ENCODE measurements around the gene DYNLT4. TPM values are rescaled to one million over a fixed set of nuclear protein-coding genes. Genes with fewer than 3 reads are reported as not detected.

Gene DYNLT4
- total and polyA plus RNA-seq, 2 of the 13 experiments (the other 11 are each of a cell fraction or from before 2014, with no cell fraction given): 0.77 TPM; not detected in 1

- peak; percentile 12; the same call in 1 of the 2 replicates for TF ChIP-seq ZBTB1 (CRISPR knock-in tag; IDR thresholded peaks at IDR 0.05; ENCODE audit: borderline replicate concordance)
- TF ChIP-seq ZNF543 (CRISPR knock-in tag; IDR thresholded peaks at IDR 0.05): peak; percentile 73
- no peak for TF ChIP-seq GABPA (IDR thresholded peaks at IDR 0.05; ENCODE audit: low read depth, low read length)
- peak; percentile 71 for TF ChIP-seq GABPA (CRISPR knock-in tag; IDR thresholded peaks at IDR 0.05; ENCODE audit: low read depth)
- no peak for TF ChIP-seq KLF15 (CRISPR knock-in tag; IDR thresholded peaks at IDR 0.05; ENCODE audit: borderline replicate concordance)
- no peak for TF ChIP-seq RORA (CRISPR knock-in tag; IDR thresholded peaks at IDR 0.05)
- TF ChIP-seq ZNF768 (CRISPR knock-in tag; IDR thresholded peaks at IDR 0.05): no peak
- TF ChIP-seq ZNF557 (CRISPR knock-in tag; IDR thresholded peaks at IDR 0.05): no peak; the same call in 1 of the 2 replicates
- TF ChIP-seq, protein P1, sequence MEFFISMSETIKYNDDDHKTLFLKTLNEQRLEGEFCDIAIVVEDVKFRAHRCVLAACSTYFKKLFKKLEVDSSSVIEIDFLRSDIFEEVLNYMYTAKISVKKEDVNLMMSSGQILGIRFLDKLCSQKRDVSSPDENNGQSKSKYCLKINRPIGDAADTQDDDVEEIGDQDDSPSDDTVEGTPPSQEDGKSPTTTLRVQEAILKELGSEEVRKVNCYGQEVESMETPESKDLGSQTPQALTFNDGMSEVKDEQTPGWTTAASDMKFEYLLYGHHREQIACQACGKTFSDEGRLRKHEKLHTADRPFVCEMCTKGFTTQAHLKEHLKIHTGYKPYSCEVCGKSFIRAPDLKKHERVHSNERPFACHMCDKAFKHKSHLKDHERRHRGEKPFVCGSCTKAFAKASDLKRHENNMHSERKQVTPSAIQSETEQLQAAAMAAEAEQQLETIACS (CRISPR knock-in tag; IDR thresholded peaks at IDR 0.05): no peak
- no peak for TF ChIP-seq LBX2 (CRISPR knock-in tag; IDR thresholded peaks at IDR 0.05; ENCODE audit: borderline replicate concordance)
- TF ChIP-seq BATF2 (CRISPR knock-in tag; IDR thresholded peaks at IDR 0.05): peak; percentile 95
- no peak for TF ChIP-seq KDM6A (CRISPR knock-in tag; IDR thresholded peaks at IDR 0.05; ENCODE audit: low read depth)
- no peak; the same call in 1 of the 2 replicates for TF ChIP-seq CHD2 (IDR thresholded peaks at IDR 0.05; ENCODE audit: low read depth, low read length)
- TF ChIP-seq ZNF230 (CRISPR knock-in tag; IDR thresholded peaks at IDR 0.05): peak; percentile 59; the same call in 1 of the 2 replicates
- TF ChIP-seq ZC3H4 (CRISPR knock-in tag; IDR thresholded peaks at IDR 0.05; ENCODE audit: borderline replicate concordance): peak; percentile 91
- no peak for TF ChIP-seq SOX6 (IDR thresholded peaks at IDR 0.05)
- peak; percentile 74 for TF ChIP-seq SOX6 (CRISPR knock-in tag; IDR thresholded peaks at IDR 0.05)
- TF ChIP-seq ATF7-NPFF (CRISPR knock-in tag; IDR thresholded peaks at IDR 0.05; ENCODE audit: low read depth): no peak; the same call in 1 of the 2 replicates
- TF ChIP-seq, protein P2, sequence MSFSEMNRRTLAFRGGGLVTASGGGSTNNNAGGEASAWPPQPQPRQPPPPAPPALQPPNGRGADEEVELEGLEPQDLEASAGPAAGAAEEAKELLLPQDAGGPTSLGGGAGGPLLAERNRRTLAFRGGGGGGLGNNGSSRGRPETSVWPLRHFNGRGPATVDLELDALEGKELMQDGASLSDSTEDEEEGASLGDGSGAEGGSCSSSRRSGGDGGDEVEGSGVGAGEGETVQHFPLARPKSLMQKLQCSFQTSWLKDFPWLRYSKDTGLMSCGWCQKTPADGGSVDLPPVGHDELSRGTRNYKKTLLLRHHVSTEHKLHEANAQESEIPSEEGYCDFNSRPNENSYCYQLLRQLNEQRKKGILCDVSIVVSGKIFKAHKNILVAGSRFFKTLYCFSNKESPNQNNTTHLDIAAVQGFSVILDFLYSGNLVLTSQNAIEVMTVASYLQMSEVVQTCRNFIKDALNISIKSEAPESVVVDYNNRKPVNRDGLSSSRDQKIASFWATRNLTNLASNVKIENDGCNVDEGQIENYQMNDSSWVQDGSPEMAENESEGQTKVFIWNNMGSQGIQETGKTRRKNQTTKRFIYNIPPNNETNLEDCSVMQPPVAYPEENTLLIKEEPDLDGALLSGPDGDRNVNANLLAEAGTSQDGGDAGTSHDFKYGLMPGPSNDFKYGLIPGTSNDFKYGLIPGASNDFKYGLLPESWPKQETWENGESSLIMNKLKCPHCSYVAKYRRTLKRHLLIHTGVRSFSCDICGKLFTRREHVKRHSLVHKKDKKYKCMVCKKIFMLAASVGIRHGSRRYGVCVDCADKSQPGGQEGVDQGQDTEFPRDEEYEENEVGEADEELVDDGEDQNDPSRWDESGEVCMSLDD (CRISPR knock-in tag; IDR thresholded peaks at IDR 0.05; ENCODE audit: borderline replicate concordance): no peak
- TF ChIP-seq, protein P3, sequence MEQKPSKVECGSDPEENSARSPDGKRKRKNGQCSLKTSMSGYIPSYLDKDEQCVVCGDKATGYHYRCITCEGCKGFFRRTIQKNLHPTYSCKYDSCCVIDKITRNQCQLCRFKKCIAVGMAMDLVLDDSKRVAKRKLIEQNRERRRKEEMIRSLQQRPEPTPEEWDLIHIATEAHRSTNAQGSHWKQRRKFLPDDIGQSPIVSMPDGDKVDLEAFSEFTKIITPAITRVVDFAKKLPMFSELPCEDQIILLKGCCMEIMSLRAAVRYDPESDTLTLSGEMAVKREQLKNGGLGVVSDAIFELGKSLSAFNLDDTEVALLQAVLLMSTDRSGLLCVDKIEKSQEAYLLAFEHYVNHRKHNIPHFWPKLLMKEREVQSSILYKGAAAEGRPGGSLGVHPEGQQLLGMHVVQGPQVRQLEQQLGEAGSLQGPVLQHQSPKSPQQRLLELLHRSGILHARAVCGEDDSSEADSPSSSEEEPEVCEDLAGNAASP (CRISPR knock-in tag; IDR thresholded peaks at IDR 0.05; ENCODE audit: borderline replicate concordance): peak; percentile 30; the same call in 1 of the 2 replicates
- TF ChIP-seq TCF12 (IDR thresholded peaks at IDR 0.05): no peak
- TF ChIP-seq TCF12 (CRISPR knock-in tag; IDR thresholded peaks at IDR 0.05): peak; percentile 92; the same call in 1 of the 2 replicates
- peak; percentile 52 for TF ChIP-seq KLF6 (CRISPR knock-in tag; IDR thresholded peaks at IDR 0.05)
- TF ChIP-seq HOXA9 (CRISPR knock-in tag; IDR thresholded peaks at IDR 0.05; ENCODE audit: borderline replicate concordance): peak; percentile 78; the same call in 1 of the 2 replicates
These were observed 12.6 kb upstream of the DYNLT4 start (continued) for GRCh38 chr1:44819608-44820327.
